Frontal cortex (tissue), 4 donors: Measurements from ENCODE around the gene TRIM58. TPM values are rescaled to one million over a fixed set of nuclear protein-coding genes. Genes with fewer than 3 reads are reported as not detected.

Experiments used
- DNase-seq, 2 donors: peaks; one replicate each; pipeline ENCODE4 v3.0.0; 2012; ENCODE audit warnings: low spot score in 2 of 2
- FAIRE-seq: peaks from 2 replicates; lab custom pipeline; 2012; peaks lifted over from hg19 to GRCh38; lab: Jason Lieb, UNC
- total RNA-seq: library from RNA; depleted of rRNA; stranded (reverse); fragments of >200 nt; gene quantifications from one replicate; pipeline ENCODE4 v1.2.3, GENCODE V29; 2014
- donor health status: control.
- donor health status: control.
- donor health status: control.

Gene TRIM58, protein sequence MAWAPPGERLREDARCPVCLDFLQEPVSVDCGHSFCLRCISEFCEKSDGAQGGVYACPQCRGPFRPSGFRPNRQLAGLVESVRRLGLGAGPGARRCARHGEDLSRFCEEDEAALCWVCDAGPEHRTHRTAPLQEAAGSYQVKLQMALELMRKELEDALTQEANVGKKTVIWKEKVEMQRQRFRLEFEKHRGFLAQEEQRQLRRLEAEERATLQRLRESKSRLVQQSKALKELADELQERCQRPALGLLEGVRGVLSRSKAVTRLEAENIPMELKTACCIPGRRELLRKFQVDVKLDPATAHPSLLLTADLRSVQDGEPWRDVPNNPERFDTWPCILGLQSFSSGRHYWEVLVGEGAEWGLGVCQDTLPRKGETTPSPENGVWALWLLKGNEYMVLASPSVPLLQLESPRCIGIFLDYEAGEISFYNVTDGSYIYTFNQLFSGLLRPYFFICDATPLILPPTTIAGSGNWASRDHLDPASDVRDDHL
- 3.3 TPM for total RNA-seq

DNA sequence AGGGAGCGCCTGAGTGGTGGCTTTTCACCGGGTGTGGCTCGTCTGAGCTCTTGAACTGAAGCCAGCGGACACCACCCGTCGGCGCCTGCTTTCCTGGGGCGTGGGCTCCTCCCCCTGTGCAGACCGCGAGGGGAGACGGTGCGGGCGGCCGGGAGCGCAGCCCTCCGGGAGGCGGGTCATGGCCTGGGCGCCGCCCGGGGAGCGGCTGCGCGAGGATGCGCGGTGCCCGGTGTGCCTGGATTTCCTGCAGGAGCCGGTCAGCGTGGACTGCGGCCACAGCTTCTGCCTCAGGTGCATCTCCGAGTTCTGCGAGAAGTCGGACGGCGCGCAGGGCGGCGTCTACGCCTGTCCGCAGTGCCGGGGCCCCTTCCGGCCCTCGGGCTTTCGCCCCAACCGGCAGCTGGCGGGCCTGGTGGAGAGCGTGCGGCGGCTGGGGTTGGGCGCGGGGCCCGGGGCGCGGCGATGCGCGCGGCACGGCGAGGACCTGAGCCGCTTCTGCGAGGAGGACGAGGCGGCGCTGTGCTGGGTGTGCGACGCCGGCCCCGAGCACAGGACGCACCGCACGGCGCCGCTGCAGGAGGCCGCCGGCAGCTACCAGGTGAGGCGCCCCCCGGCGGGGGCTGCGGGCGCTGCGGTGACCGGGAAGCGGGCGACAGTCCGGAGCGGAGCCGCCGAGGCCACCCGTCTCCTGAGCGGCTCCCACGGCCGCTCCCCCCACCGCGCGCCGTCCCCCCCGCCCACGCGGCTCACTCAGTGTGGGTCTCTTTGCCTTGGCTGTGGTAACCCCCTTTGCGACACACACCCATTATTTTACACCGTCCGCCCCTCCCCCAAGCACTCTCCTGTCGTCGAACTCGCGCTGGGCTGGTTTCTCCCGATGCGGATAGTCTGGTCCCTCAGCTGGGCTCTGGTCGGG, at the start of gene TRIM58:
Gene TRIM58 (plus strand): TSS at position 119 of the 916 bp plus-strand sequence. CDS start 60 bp downstream, at position 179.
- FAIRE-seq (no peak), DNase-seq (peak; percentile 24 to 36)

DNA sequence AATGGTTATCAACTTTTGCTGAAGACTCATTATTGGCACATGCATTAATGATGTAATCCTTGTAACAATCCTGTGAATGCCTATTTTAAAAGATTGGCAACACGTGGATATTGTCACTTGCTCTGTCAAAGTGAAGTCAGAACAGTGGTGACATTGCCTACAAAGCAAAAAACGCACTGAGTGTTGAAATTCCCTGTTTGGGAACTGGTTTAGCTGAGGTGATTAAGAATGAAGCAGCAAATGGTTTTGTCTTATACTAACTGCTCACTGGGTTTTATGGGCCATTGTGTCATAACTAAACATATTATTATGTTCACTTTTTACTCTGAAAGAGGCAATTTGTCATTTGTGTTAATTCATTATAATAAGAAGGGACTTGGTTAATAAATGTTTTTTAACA, 44.4 kb upstream of the TRIM58 start:
- no peak for FAIRE-seq
- no peak for DNase-seq

DNA sequence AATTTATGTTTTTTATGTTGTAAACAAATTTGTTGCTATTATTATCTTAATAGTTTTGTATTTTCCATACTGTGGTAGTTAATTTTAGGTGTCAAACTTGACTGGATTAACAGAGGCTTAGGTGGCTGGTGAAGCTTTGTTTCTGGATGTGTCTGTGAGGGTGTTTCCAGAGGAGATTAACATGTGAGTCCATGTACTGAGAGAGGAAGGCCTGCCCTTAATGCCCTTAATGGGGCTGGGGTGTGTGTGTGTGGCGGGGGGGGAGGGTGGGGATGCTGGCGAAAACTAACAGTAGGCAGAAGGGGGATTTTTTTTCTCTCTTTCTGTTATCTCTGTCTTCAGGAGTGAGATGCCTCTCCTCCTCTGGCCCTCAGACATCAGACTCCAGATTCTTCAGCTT, 34.9 kb upstream of the TRIM58 start:
- no peak for FAIRE-seq
- no peak for DNase-seq

DNA sequence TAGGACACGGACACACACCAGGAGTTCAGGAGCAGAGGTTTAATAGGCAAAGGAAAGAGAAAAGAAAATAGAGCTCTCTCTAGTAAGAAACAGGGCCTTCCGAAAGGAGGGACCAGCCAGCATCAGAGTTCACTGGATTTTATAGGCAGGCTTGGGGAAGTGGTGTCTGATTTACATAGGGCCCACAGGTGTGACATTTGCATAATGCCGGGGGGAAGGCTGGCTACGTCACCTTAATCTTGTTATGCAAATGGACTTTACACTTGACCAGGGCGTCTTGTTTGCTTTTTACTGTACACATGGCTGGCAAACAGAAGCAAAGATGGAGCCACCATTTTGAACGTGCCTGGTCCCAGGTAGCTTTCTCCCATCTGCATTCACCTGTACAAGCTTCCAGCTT, 33.0 kb upstream of the TRIM58 start, which contains the start of gene OR14A16:
Gene OR14A16 (minus strand): TSS at position 97 of the 400 bp plus-strand sequence. CDS start 8,390 bp downstream, outside the sequence.
- DNase-seq (no peak), FAIRE-seq (no peak)

DNA sequence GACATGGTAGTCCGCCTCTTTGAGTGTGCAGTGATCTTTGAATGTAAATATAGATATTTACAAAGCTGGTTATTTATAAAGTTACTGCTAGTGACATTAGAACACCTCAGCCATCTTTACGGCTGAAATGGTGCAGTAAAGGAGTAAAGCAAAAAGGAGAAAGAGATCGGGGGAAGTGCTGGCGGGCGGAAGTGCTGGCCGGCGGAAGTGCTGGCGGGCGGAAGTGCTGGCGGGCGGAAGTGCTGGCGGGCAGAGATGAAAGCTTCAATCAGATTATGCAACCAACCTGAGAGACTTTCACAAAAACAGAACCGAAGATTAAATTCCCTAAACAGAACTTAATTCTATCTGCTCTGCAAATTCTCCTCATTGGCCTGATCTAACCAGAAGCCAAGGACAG, 31.6 kb upstream of the TRIM58 start:
- no peak for FAIRE-seq
- no peak for DNase-seq

DNA sequence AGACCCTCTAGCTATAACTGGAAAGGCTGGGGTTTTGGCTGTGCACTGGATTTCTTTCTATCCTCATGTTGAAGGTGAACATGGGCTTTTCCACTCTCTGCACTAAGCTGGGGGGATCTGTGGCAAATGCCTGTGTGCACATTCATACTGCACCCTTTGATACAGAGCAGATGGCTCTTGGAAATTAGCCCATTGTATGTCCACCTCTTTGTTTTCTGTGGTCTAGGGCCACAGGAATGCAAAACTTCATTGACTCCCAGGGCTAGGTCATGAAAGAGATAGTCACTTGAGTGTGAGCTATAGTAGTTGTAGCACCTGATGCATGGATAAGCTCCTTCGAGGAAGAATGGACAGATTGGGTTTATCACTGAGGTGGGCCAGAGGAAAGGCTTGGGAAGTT, 27.3 kb upstream of the TRIM58 start:
- DNase-seq (no peak), FAIRE-seq (no peak)

DNA sequence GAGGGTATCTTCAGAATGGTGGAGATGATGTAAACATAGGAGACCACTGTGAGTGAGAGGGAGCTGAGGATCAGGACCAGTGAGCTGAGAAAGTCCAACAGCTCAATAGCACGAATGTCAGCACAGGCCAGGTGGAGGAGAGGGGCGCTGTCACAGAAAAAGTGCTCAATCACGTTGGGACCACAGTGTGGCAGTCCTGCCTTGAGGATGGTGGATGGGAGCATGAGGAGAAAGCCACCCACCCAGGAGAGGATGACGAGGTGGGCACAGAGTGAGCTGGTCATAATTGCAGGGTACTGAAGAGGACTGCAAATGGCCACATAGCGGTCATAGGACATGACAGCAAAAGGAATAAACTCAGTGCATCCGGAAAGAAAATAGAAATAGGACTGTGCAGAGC, 23.4 kb upstream of the TRIM58 start:
- DNase-seq (no peak), FAIRE-seq (no peak)

DNA sequence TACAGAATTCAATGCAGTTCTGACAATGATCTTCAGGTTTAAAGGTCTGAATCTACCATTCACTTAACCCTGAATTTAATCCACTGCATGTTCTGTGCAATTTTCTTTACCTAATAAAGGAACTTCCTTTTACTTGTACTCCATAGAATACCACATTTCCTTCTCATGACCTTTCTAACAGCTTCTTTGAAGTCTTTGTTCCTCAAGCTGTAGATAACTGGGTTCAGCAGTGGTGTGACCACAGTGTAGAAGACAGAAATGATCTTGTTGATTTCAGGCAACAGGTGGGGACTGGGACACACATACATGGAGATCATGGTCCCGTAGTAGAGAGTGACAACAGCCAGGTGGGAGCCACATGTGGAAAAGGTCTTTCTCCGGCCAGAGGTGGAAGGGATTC, 16.2 kb upstream of the TRIM58 start:
- DNase-seq = no peak
- FAIRE-seq = no peak

DNA sequence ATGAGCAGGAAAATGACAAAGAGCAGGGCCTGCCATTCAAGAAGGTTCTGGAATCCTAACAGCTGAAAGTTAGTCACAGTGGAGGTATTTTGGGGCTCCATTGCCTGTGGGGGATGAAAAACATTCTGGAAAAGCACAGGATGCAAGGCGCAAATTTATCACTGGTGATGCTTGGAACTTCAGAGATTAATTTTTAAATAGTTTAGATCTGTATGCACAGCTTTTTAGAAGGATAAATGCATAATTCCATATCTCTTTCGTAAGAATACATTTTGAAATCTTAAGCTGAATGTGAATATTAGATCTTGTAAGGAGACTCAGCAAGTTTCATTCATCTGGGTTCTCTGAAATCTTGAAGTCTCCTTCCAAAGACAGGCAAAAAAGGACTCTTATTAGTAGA, 15.2 kb upstream of the TRIM58 start, which contains the start of gene OR11L1:
Gene OR11L1 (minus strand): TSS at position 101 of the 400 bp plus-strand sequence. CDS start 0 bp downstream, at position 101.
- DNase-seq (no peak), FAIRE-seq (no peak)

DNA sequence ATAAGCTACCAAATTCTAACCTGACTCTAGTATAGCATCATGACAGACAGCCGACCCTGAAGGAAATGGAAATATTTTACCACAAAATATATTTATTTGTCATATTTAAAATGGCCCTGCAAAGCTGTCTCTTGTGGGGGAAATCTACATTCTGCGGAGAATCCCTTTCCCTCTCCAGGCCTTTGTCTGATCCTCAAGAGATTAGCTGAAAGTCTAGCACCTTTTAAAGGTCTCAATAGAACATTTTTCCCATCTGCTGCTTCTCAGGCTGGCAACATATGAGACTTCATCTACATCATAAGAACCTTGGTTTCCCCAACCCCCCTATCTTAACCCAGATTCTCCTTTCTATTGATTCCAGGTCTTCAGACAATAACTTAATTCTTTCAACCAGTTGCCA, 13.6 kb upstream of the TRIM58 start:
- DNase-seq = no peak
- no peak for FAIRE-seq

DNA sequence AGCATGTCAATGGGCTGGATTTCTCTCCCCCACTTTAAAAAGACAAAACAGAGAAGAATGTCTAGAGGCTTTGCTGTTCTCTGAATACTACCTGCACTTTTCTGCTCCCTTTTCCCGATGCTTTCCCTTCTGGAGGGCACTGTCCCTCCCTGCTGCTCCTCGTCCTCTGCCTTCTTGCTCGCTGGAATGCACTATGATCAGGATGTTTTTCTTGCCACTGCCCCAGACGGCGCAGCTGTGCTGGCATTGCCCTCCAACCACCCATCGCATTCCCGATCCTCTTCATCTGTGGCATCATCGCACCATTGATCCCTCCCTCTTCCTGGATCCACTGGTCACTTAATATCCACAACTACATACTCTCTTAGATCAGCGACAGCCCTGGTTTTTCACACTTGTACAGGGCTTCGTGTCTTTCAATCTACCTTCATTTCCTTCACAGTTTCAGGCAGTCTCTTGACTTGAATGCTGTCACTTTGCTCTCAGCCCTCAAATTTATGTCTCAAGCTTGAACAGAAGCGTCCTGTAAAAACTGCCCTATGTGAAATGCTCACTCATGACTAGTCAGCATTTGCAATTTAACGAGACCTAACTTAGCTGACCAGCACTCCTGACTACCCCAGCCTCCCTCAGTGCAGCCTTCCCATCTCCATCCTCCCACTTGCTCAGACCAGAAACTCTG, 11.8 kb upstream of the TRIM58 start:
- FAIRE-seq (no peak), DNase-seq (no peak)

DNA sequence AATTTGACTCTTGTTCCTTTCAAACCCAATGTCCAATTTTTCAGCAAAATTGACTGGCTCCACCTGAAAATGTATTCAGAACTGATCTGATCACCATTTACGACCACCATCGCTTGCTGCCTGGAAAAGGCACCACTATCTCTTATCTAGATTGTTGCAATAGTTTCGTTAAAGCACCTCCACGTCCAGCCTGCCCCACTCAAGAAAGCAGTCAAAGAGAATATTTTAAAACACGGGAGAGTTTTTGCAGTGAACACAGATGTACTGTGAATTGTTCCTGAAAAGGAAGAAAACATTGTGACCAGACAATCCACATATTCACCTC, 11.3 kb upstream of the TRIM58 start:
- DNase-seq = no peak
- FAIRE-seq = no peak

DNA sequence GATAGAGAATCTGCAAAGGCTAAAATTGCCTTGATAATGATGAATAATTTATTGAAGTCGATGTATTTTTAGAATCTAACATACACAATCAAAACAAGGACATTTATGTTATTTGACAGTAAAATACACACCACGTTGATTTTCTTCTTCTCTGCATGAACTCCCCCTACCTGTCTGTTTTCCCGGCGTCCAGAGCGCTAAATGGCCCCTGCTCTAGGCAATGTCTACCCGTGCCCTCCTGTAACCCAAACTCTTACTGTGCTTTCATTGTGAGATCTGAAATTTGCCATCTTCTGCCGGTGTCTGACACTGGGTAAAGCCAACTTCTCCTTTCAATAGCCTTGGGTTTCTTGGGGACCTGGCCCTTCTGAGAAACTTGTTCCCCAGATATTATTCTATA, 8.6 kb upstream of the TRIM58 start:
- DNase-seq = no peak
- FAIRE-seq = no peak

DNA sequence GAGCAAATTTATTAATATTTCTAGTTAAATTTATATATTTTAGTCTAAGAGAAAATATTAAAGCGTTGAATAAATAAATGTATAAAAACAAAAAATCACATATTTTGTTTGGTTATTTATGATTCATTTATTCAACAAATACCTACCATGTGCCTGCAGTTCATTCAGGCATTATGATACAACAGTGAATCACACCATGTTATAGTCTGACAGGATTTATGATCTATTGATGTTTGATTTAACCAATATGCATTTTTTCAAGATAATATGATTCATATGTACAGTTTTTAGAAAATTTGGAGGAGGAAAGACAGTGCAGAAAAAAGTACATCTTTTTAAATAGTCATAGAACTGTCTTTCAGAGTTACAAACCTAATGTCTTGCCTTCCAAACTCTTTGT, 7.4 kb upstream of the TRIM58 start:
- FAIRE-seq = peak; percentile 81
- DNase-seq = no peak

DNA sequence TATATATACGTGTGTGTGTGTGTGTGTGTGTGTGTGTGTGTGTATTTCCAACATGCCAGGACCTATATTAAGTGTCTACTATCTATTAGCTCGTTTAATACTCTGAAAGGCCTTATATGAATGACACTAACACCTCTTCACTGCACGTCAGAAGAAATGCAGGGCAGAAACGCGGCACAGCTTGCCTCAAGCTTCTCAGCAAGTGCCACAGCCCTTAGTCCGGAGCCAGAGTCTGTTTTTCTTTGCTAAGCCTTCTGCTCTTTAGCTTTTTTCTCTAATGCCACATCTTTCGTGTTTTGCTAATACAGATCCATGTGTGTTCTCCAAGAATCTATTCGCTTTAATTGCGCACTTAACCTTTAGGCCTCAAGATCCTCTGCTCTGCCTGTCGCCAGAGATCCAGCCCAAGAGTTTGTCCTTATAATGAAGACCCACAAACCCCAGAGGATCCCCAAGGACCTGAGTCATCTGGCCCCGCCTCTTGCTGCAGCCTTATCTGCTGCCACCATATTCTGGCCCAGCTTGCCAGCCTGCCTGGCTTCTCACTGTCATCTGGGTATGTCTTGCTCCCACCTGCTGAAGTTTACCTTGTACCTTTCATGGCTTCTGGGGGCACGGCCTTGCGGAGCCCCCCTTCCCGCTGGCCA, 2.0 kb upstream of the TRIM58 start:
- FAIRE-seq = no peak
- no peak for DNase-seq

DNA sequence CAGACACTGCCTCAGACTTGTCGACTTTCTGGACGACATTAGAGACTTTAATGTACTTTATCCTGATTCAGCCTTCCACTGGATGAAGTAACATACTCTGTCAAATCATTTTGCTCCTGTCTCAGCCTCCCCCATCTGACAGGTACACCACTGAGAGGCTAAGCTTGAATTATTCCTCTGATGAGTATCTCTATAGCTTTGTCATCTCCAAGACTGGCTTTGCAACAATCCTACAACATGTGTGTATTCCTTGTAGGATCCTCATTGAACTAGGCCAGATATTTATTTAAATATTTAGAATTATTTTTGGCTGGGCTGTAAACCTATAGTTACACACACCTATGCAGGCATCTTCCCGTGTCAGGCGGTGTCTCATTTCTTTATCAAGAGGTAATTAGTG, 1.1 kb upstream of the TRIM58 start:
- FAIRE-seq = no peak
- no peak for DNase-seq

DNA sequence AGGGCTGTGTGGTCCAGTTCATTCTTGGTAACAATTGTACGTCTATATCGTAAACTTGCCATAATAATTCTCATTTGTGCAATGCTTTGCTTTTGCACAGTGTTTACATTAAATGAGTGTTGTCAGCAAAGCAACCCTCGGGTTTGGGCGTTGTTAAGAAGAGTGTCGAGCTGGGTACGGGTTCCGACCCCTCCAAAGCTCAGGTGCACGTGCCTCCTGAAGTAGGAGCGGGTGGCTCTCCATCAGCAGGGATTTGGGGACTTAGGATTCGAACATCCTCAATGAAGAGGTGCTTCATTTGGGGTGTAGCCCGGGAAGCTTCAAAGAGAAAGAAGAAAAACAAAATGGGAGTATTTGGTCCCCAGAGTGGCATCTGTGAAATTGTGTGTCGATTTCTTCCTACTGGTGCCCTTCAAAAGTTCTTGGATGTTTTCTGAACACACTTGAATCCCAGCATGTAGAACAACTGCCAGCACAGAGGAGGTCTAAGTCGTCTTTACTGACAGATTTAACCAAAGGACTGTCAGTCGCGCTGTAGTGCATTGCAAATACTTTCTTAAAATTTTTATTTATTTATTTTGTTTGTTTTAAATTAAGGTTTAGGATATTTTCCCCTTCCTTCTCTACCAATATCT, 1.1 kb downstream of the TRIM58 start:
- FAIRE-seq (no peak), DNase-seq (no peak)

DNA sequence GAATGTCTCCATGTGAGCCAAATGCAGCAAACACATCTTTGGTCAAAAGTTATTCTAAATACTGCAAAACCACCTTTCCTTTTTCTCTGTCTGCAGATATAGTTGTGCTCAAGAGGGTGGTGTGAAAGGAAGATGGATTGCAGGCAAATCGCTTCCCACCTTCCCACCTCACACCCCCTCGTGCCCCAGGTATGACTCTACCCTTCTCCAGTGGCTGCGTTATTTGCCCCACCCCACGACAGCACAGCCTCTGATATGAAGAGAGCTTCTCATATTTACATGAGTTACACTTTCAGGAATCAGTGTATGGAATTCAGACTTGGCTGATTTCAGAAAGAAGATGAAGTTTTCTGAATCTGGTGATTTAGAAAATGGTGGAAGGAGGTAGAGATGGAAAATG, 5.8 kb downstream of the TRIM58 start:
- no peak for FAIRE-seq
- DNase-seq = no peak

DNA sequence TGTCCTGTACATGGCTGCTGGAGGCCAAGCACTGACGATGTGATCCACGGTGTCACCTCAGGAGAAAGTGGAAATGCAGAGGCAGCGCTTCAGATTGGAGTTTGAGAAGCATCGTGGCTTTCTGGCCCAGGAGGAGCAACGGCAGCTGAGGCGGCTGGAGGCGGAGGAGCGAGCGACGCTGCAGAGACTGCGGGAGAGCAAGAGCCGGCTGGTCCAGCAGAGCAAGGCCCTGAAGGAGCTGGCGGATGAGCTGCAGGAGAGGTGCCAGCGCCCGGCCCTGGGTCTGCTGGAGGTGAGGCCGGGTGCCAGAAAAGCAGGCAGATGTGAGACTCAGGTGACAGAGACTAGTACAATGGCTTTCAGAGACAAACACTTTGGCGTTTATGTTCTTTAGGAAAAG, 7.7 kb downstream of the TRIM58 start:
- DNase-seq (no peak), FAIRE-seq (no peak)
